Chondrocyte (in vitro differentiated cells): Measurements from ENCODE around the gene NFATC2IP. TPM values are rescaled to one million over a fixed set of nuclear protein-coding genes. Genes with fewer than 3 reads are reported as not detected.

ENCODE experiments used
- DNase-seq: peaks from one replicate; pipeline ENCODE4 v3.0.0; 2021; ENCODE audit warnings: mixed read lengths, low spot score
- H3K27ac Mint-ChIP-seq: one replicate; pipeline ENCODE4 v1.8.0; 2021; ENCODE audit warnings: mild to moderate bottlenecking, moderate library complexity, mixed read lengths; ENCODE audit not compliant: unreplicated experiment
- H3K27me3 Mint-ChIP-seq: 2 replicates; pipeline ENCODE4 v1.8.0; 2021; ENCODE audit warnings: low read depth, mixed read lengths
- H3K36me3 Mint-ChIP-seq: 2 replicates; pipeline ENCODE4 v1.8.0; 2021; ENCODE audit warnings: low read depth, mixed read lengths
- H3K4me1 Mint-ChIP-seq: 2 replicates; pipeline ENCODE4 v1.8.0; 2021; ENCODE audit warnings: low read depth, mild to moderate bottlenecking, mixed read lengths
- H3K4me3 Mint-ChIP-seq: one replicate; pipeline ENCODE4 v1.8.0; 2021; ENCODE audit warnings: mild to moderate bottlenecking, moderate library complexity, mixed read lengths; ENCODE audit not compliant: unreplicated experiment
- H3K9me3 Mint-ChIP-seq: 2 replicates; pipeline ENCODE4 v1.8.0; 2021; ENCODE audit warnings: low read depth, mixed read lengths
- CTCF ChIP-seq: fragments of 200-600 bp; sonication (generic); IDR thresholded peaks from 2 replicates; pipeline ENCODE4 v1.5.0; 2021; ENCODE audit warnings: antibody characterized with exemption, mild to moderate bottlenecking, moderate library complexity
- total RNA-seq: library from RNA; stranded (reverse); gene quantifications from 3 replicates; pipeline ENCODE4 v1.2.1, GENCODE V29; 2021

The NFATC2IP gene
- total RNA-seq, 1 donor from 2014 or later, result 24.3 TPM

GRCh38 chr16:28927815-28928214 lies 22.9 kb upstream of the NFATC2IP start:
- no peaks in the 10 kb centered on the region for H3K36me3 Mint-ChIP-seq
- no peaks in the 10 kb centered on the region for H3K27me3 Mint-ChIP-seq
- H3K9me3 Mint-ChIP-seq, result no peaks in the 10 kb centered on the region
- H3K4me3 Mint-ChIP-seq, result no peak overlapping the region
- H3K4me1 Mint-ChIP-seq, result peaks cover 18% of the 10 kb centered on the region
- TF ChIP-seq CTCF, result no peak
- DNase-seq, result no peak
- no peak overlapping the region for H3K27ac Mint-ChIP-seq

DNA sequence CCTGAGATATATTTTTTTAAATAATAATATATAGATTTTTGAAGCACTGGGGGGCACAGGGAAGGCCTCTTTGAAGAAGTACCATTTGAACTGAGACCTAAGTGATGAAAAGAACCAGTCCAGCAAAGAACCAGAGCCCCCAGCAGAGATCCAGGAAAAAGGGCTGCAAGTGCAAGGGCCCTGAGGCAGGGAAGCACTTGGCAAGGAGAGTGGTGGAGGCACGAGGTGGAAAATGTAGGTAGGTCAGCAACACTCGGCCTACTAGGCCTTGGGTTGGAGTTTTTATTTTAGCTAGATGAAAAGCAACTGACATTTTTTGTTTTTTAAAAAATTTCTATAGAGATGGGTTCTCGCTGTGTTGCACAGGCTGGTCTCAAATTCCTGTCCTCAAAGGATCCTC lies 20.5 kb upstream of the NFATC2IP start:
- no peak overlapping the region for H3K27ac Mint-ChIP-seq
- H3K9me3 Mint-ChIP-seq, result no peaks in the 10 kb centered on the region
- H3K4me1 Mint-ChIP-seq, result peaks cover 5% of the 10 kb centered on the region

GRCh38 chr16:28930652-28931051 lies 20.1 kb upstream of the NFATC2IP start:
- H3K27ac Mint-ChIP-seq, result no peak overlapping the region
- no peaks in the 10 kb centered on the region for H3K9me3 Mint-ChIP-seq
- DNase-seq, result no peak

More for the DNA sequence above, 20.5 kb upstream of the NFATC2IP start:
- no peak for TF ChIP-seq CTCF
- H3K4me3 Mint-ChIP-seq, result no peak overlapping the region
- peaks cover 3% of the 10 kb centered on the region for H3K27me3 Mint-ChIP-seq
- DNase-seq, result no peak
- H3K36me3 Mint-ChIP-seq, result peaks cover 2% of the 10 kb centered on the region

DNA sequence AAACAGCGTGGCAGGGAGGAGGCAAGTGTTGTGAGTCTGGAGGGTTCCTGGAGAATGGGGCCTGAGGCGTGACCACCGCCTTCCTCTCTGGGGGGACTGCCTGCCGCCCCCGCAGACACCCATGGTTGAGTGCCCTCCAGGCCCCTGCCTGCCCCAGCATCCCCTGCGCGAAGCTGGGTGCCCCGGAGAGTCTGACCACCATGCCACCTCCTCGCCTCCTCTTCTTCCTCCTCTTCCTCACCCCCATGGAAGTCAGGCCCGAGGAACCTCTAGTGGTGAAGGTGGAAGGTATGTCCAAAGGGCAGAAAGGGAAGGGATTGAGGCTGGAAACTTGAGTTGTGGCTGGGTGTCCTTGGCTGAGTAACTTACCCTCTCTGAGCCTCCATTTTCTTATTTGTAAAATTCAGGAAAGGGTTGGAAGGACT lies 18.9 kb upstream of the NFATC2IP start, which contains the start of gene CD19:
Gene CD19, plus strand, starts transcription at position 171 of the 425 bp plus-strand sequence. Its CDS starts 30 bp downstream, at position 201.
- Mint-ChIP-seq H3K27me3 (peaks cover 3% of the 10 kb centered on the region), H3K4me3 (no peak within 1 kb of the TSS), H3K36me3 (peaks cover 2% of the 10 kb centered on the region), H3K4me1 (no peaks in the 10 kb centered on the region), H3K27ac (no peak within 1 kb of the TSS), H3K9me3 (no peaks in the 10 kb centered on the region)
- TF ChIP-seq CTCF, result no peak
- DNase-seq, result no peak

More at GRCh38 chr16:28930652-28931051, 20.1 kb upstream of the NFATC2IP start:
- Mint-ChIP-seq H3K27me3 (peaks cover 3% of the 10 kb centered on the region), H3K4me3 (no peak overlapping the region), H3K4me1 (peaks cover 4% of the 10 kb centered on the region), H3K36me3 (peaks cover 2% of the 10 kb centered on the region)
- no peak for TF ChIP-seq CTCF

- Mint-ChIP-seq H3K27me3 (peaks cover 3% of the 10 kb centered on the region), H3K36me3 (peaks cover 2% of the 10 kb centered on the region), H3K9me3 (no peaks in the 10 kb centered on the region), H3K27ac (no peak overlapping the region), H3K4me1 (no peaks in the 10 kb centered on the region), H3K4me3 (no peak overlapping the region)
- DNase-seq, result no peak
- no peak for TF ChIP-seq CTCF
These were observed 18.2 kb upstream of the NFATC2IP start for GRCh38 chr16:28932339-28933141.
